Small intestine (tissue), 7 donors: ENCODE results near the gene CNIH1. TPM values are rescaled to one million over a fixed set of nuclear protein-coding genes. Genes with fewer than 3 reads are reported as not detected.
A peak's percentile ranks its signal among the peaks of the same experiment; 100 is the strongest.

Experiments used
- DNase-seq, 2 donors: peaks; one replicate each; pipeline versions ENCODE4 v3.0.0 to v3.0.0-alpha.2; 2013
- FAIRE-seq: peaks from 2 replicates; lab custom pipeline; 2012; peaks lifted over from hg19 to GRCh38; lab: Jason Lieb, UNC
- H3K27ac ChIP-seq, 3 donors: one replicate each; pipeline ENCODE4 v1.5.1; 2013; ENCODE audit warnings: low read length in 2 of 3, mild to moderate bottlenecking in 2 of 3, control low read depth in 1 of 3, inconsistent platforms in 1 of 3, low read depth in 1 of 3, moderate library complexity in 1 of 3
- H3K27me3 ChIP-seq, 3 donors: one replicate each; pipeline ENCODE4 v1.6.1; 2013; ENCODE audit warnings: low read length in 3 of 3, inconsistent platforms in 1 of 3; ENCODE audit not compliant: control insufficient read depth in 3 of 3, insufficient read depth in 3 of 3
- H3K36me3 ChIP-seq, 3 donors: one replicate each; pipeline ENCODE4 v1.6.1; 2013; ENCODE audit warnings: low read length in 3 of 3, inconsistent platforms in 1 of 3, low read depth in 1 of 3, mild to moderate bottlenecking in 1 of 3, moderate library complexity in 1 of 3; ENCODE audit not compliant: control insufficient read depth in 3 of 3, insufficient read depth in 2 of 3
- H3K4me1 ChIP-seq, 3 donors: one replicate each; pipeline ENCODE4 v1.6.1; 2013; ENCODE audit warnings: low read length in 2 of 3, inconsistent platforms in 1 of 3, low read depth in 1 of 3, mild to moderate bottlenecking in 1 of 3, moderate library complexity in 1 of 3; ENCODE audit not compliant: control insufficient read depth in 3 of 3, insufficient read depth in 2 of 3
- H3K4me3 ChIP-seq, 3 donors: one replicate each; pipeline ENCODE4 v1.5.1; 2013; ENCODE audit warnings: low read length in 3 of 3, control low read depth in 1 of 3, inconsistent platforms in 1 of 3, low read depth in 1 of 3, mild to moderate bottlenecking in 1 of 3, moderate library complexity in 1 of 3
- H3K9me3 ChIP-seq, 2 donors: one replicate each; pipeline ENCODE4 v1.6.1; 2013; ENCODE audit warnings: low read depth in 1 of 2, low read length in 1 of 2; ENCODE audit not compliant: control insufficient read depth in 2 of 2, insufficient read depth in 1 of 2
- WGBS, 3 donors: extraction: QIAGEN DNeasy Blood & Tissue Kit; methylation state at CpG; one replicate each; pipeline ENCODE4 v1.1.7; 2013; 5-methylcytosine and 5-hydroxymethylcytosine counted together
- polyA plus RNA-seq, 4 donors: library from polyadenylated mRNA; stranded (reverse) in 3 of 4; unstranded in 1 of 4; fragments of 200-250 nt in 3 of 4; fragments of 120-200 nt in 1 of 4; gene quantifications; one replicate each; pipeline versions ENCODE4 v1.2.1 to v1.2.3, GENCODE V29; 2013
- donor health status: healthy with polysubstance abuse.
- donor health status: control.
- donor health status: control.
- donor health status: Bipolar disorder and iron deficiency.
- donor health status: healthy.

CNIH1 gene
- polyA plus RNA-seq, 4 donors = 70.7 to 203 (median 163) TPM

- no peaks in the 10 kb centered on the region for H3K36me3 ChIP-seq
- 16 to 32% (median 25%) methylated on average over 4 of the region's 4 CpGs for WGBS, 3 donors
- peak overlapping the region; percentile 95 to 98 (median 96) for H3K4me3 ChIP-seq
- DNase-seq (peak; percentile 49 to 50), FAIRE-seq (no peak)
- peak overlapping the region; percentile 68 to 99 (median 97) for H3K27ac ChIP-seq
- no peaks in the 10 kb centered on the region for H3K27me3 ChIP-seq
- H3K9me3 ChIP-seq = no peaks in the 10 kb centered on the region
- peaks cover 5 to 10% (median 8%) of the 10 kb centered on the region in 3 donors for H3K4me1 ChIP-seq
Observed at GRCh38 chr14:54487771-54488170, 46.6 kb upstream of the CNIH1 start.

GRCh38 chr14:54486685-54487084 is 45.5 kb upstream of the CNIH1 start:
- Histone ChIP-seq H3K9me3 (no peaks in the 10 kb centered on the region), H3K27me3 (no peaks in the 10 kb centered on the region), H3K36me3 (peaks cover 0 to 2% (median 0%) of the 10 kb centered on the region in 3 donors), H3K27ac (no peak overlapping the region), H3K4me3 (no peak overlapping the region), H3K4me1 (peaks cover 5 to 10% (median 8%) of the 10 kb centered on the region in 3 donors)
- DNase-seq = no peak
- 86 to 89% (median 87%) methylated on average over 1 of the region's 1 CpG for WGBS, 3 donors
- FAIRE-seq = no peak

- DNase-seq (no peak), FAIRE-seq (no peak)
- Histone ChIP-seq H3K4me1 (peaks cover 0 to 10% (median 8%) of the 10 kb centered on the region in 3 donors), H3K27ac (no peak overlapping the region), H3K4me3 (no peak overlapping the region), H3K27me3 (no peaks in the 10 kb centered on the region), H3K9me3 (no peaks in the 10 kb centered on the region), H3K36me3 (peaks cover 0 to 3% (median 0%) of the 10 kb centered on the region in 3 donors)
Observed at GRCh38 chr14:54483846-54484245, 42.7 kb upstream of the CNIH1 start.

GRCh38 chr14:54483073-54483745 is 42.0 kb upstream of the CNIH1 start:
- Histone ChIP-seq H3K9me3 (no peaks in the 10 kb centered on the region), H3K27ac (no peak overlapping the region), H3K27me3 (no peaks in the 10 kb centered on the region), H3K36me3 (peaks cover 0 to 3% (median 0%) of the 10 kb centered on the region in 3 donors), H3K4me1 (peaks cover 0 to 10% (median 8%) of the 10 kb centered on the region in 3 donors), H3K4me3 (no peak overlapping the region)
- peak in 1 of 2 donors; percentile 71 for DNase-seq
- no peak for FAIRE-seq
- WGBS, 3 donors = 67 to 72% (median 69%) methylated on average over 8 of the region's 8 CpGs

GRCh38 chr14:54481695-54482094 is 40.5 kb upstream of the CNIH1 start:
- DNase-seq (no peak), FAIRE-seq (no peak)
- Histone ChIP-seq H3K36me3 (peaks cover 0 to 3% (median 0%) of the 10 kb centered on the region in 3 donors), H3K27me3 (no peaks in the 10 kb centered on the region), H3K4me1 (peaks cover 0 to 6% (median 4%) of the 10 kb centered on the region in 3 donors), H3K4me3 (no peak overlapping the region), H3K27ac (no peak overlapping the region), H3K9me3 (no peaks in the 10 kb centered on the region)
- WGBS, 3 donors = 88 to 93% (median 89%) methylated on average over 2 of the region's 2 CpGs

- Histone ChIP-seq H3K9me3 (no peaks in the 10 kb centered on the region), H3K27ac (no peak overlapping the region), H3K4me3 (no peak overlapping the region), H3K27me3 (no peaks in the 10 kb centered on the region), H3K4me1 (peaks cover 0 to 5% (median 4%) of the 10 kb centered on the region in 3 donors), H3K36me3 (peaks cover 0 to 3% (median 0%) of the 10 kb centered on the region in 3 donors)
- no peak for FAIRE-seq
- no peak for DNase-seq
- 90 to 94% (median 91%) methylated on average over 4 of the region's 4 CpGs for WGBS, 3 donors
Observed at GRCh38 chr14:54480830-54481562, 39.8 kb upstream of the CNIH1 start.

GRCh38 chr14:54478636-54479215 is 37.6 kb upstream of the CNIH1 start:
- DNase-seq = no peak
- Histone ChIP-seq H3K27me3 (no peaks in the 10 kb centered on the region), H3K4me3 (no peak overlapping the region), H3K36me3 (peaks cover 0 to 3% (median 0%) of the 10 kb centered on the region in 3 donors), H3K27ac (no peak overlapping the region), H3K9me3 (no peaks in the 10 kb centered on the region), H3K4me1 (peaks cover 0 to 4% (median 2%) of the 10 kb centered on the region in 3 donors)
- WGBS, 3 donors = 72 to 78% (median 77%) methylated on average over 3 of the region's 3 CpGs
- FAIRE-seq = no peak

GRCh38 chr14:54475911-54476310 is 34.7 kb upstream of the CNIH1 start:
- WGBS, 3 donors = 90 to 96% (median 93%) methylated on average over 4 of the region's 4 CpGs
- Histone ChIP-seq H3K4me3 (no peak overlapping the region), H3K9me3 (no peaks in the 10 kb centered on the region), H3K4me1 (no peaks in the 10 kb centered on the region), H3K27me3 (no peaks in the 10 kb centered on the region), H3K36me3 (peaks cover 0 to 2% (median 2%) of the 10 kb centered on the region in 3 donors), H3K27ac (no peak overlapping the region)
- DNase-seq = no peak
- FAIRE-seq = no peak
